ENCODE measurements around the gene EPB41L2.

DNA sequence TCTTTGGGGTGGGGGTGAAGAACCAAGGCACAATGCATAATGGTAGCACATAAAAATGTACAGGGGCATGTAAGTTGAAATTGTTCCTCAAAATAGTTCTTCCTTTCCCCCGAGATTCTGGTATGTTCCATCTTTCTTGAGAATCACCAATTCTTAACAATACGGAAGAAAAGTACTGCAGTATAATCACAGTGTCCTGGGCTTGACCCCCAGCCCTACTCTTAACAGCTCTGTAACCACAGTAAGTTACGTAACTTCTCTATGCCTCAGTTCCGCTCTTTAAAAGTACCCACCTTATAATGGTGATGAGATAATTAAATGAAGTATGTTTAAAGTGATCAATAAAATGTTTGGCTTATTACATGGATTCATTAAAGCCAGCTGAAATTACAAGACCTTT lies 131.4 kb downstream of the EPB41L2 start:
- TF ChIP-seq, protein P1, sequence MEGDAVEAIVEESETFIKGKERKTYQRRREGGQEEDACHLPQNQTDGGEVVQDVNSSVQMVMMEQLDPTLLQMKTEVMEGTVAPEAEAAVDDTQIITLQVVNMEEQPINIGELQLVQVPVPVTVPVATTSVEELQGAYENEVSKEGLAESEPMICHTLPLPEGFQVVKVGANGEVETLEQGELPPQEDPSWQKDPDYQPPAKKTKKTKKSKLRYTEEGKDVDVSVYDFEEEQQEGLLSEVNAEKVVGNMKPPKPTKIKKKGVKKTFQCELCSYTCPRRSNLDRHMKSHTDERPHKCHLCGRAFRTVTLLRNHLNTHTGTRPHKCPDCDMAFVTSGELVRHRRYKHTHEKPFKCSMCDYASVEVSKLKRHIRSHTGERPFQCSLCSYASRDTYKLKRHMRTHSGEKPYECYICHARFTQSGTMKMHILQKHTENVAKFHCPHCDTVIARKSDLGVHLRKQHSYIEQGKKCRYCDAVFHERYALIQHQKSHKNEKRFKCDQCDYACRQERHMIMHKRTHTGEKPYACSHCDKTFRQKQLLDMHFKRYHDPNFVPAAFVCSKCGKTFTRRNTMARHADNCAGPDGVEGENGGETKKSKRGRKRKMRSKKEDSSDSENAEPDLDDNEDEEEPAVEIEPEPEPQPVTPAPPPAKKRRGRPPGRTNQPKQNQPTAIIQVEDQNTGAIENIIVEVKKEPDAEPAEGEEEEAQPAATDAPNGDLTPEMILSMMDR (IDR thresholded peaks at IDR 0.05): no peak
- TF ChIP-seq POLR2A (IDR thresholded peaks at IDR 0.05): no peak
